ENCODE measurements around the gene RAD54L. TPM values are rescaled to one million over a fixed set of nuclear protein-coding genes. Genes with fewer than 3 reads are reported as not detected.

RAD54L gene
- total and polyA plus RNA-seq, 9 donors, result 0.28 to 1.4 (median 0.65) TPM; not detected in 1

GRCh38 chr1:46285730-46286477 is 38.3 kb downstream of the RAD54L start:
- no peaks in the 10 kb centered on the region for H3K27me3 ChIP-seq
- DNase-seq, result no peak
- 85 to 88% (median 87%) methylated on average over 27 of the region's 27 CpGs for WGBS, 3 donors
- H3K36me3 ChIP-seq, result no peaks in the 10 kb centered on the region
- no peaks in the 10 kb centered on the region for H3K9me3 ChIP-seq
- no peak for TF ChIP-seq EP300 (IDR thresholded peaks at IDR 0.05)
- intact Hi-C loops (cut with DNase I), result no loop called here
- no peak overlapping the region for H3K4me3 ChIP-seq
- H3K27ac ChIP-seq, result no peak overlapping the region
- no peaks in the 10 kb centered on the region for H3K4me1 ChIP-seq (ENCODE audit: insufficient read depth)

GRCh38 chr1:46288485-46289133 is 41.0 kb downstream of the RAD54L start:
- Histone ChIP-seq H3K36me3 (no peaks in the 10 kb centered on the region), H3K27ac (no peak overlapping the region), H3K4me1 (ENCODE audit: insufficient read depth) (no peaks in the 10 kb centered on the region), H3K9me3 (no peaks in the 10 kb centered on the region), H3K4me3 (no peak overlapping the region), H3K27me3 (no peaks in the 10 kb centered on the region)
- 83 to 94% (median 87%) methylated on average over 1 of the region's 1 CpG for WGBS, 3 donors
- intact Hi-C loops (cut with DNase I), result no loop called here
- TF ChIP-seq CTCF (IDR thresholded peaks at IDR 0.05) (no peak), EP300 (IDR thresholded peaks at IDR 0.05) (no peak), POLR2A (IDR thresholded peaks at IDR 0.05) (no peak)
- DNase-seq, result no peak

GRCh38 chr1:46289134-46289494 is 41.6 kb downstream of the RAD54L start:
- TF ChIP-seq POLR2A (IDR thresholded peaks at IDR 0.05) (no peak), CTCF (IDR thresholded peaks at IDR 0.05) (no peak), EP300 (IDR thresholded peaks at IDR 0.05) (no peak)

GRCh38 chr1:46289976-46290375 is 42.4 kb downstream of the RAD54L start:
- H3K9me3 ChIP-seq, result no peaks in the 10 kb centered on the region
- no peaks in the 10 kb centered on the region for H3K4me1 ChIP-seq (ENCODE audit: insufficient read depth)
- intact Hi-C loops (cut with DNase I), result no loop called here
- 91 to 95% (median 93%) methylated on average over 4 of the region's 4 CpGs for WGBS, 3 donors
- H3K4me3 ChIP-seq, result no peak overlapping the region
- no peaks in the 10 kb centered on the region for H3K27me3 ChIP-seq
- no peak overlapping the region for H3K27ac ChIP-seq
- H3K36me3 ChIP-seq, result no peaks in the 10 kb centered on the region
- no peak for DNase-seq
- TF ChIP-seq POLR2A (IDR thresholded peaks at IDR 0.05), result no peak
- no peak for TF ChIP-seq CTCF (IDR thresholded peaks at IDR 0.05)
- TF ChIP-seq EP300 (IDR thresholded peaks at IDR 0.05), result no peak

More at GRCh38 chr1:46289134-46289494, 41.6 kb downstream of the RAD54L start:
- no peak for DNase-seq
- H3K4me1 ChIP-seq (ENCODE audit: insufficient read depth), result no peaks in the 10 kb centered on the region
- H3K27me3 ChIP-seq, result no peaks in the 10 kb centered on the region
- WGBS, 3 donors, result 95 to 98% (median 96%) methylated on average over 5 of the region's 5 CpGs
- intact Hi-C loops (cut with DNase I), result no loop called here
- no peak overlapping the region for H3K27ac ChIP-seq
- no peaks in the 10 kb centered on the region for H3K36me3 ChIP-seq
- no peak overlapping the region for H3K4me3 ChIP-seq
- no peaks in the 10 kb centered on the region for H3K9me3 ChIP-seq

GRCh38 chr1:46295306-46295705 is 47.7 kb downstream of the RAD54L start:
- intact Hi-C loops (cut with DNase I), result no loop called here
- H3K36me3 ChIP-seq, result peaks cover 2% of the 10 kb centered on the region

More at GRCh38 chr1:46295306-46295705, 47.7 kb downstream of the RAD54L start:
- H3K9me3 ChIP-seq, result no peaks in the 10 kb centered on the region
- H3K27me3 ChIP-seq, result no peaks in the 10 kb centered on the region
- WGBS, 3 donors, result 90 to 96% (median 91%) methylated on average over 2 of the region's 2 CpGs
- H3K27ac ChIP-seq, result no peak overlapping the region
- H3K4me1 ChIP-seq (ENCODE audit: insufficient read depth), result no peaks in the 10 kb centered on the region
- H3K4me3 ChIP-seq, result no peak overlapping the region
- no peak for TF ChIP-seq CTCF (IDR thresholded peaks at IDR 0.05)
- no peak for TF ChIP-seq POLR2A (IDR thresholded peaks at IDR 0.05)
- no peak for DNase-seq
